Cardiac fibroblast (primary cell): ENCODE data around the gene LCAT.

Source experiments
- DNase-seq, 2 donors: peaks; one replicate each; pipeline versions ENCODE4 v3.0.0 to v3.0.0-alpha.2; 2010; ENCODE audit warnings: low read depth in 2 of 2
- H3K4me3 ChIP-seq, 2 donors: replicated peaks in 1 of 2; 1 replicate in 1 of 2; 2 replicates in 1 of 2; pipeline ENCODE4 v1.5.1; 2011; ENCODE audit warnings: low read depth in 2 of 2, low read length in 2 of 2, mild to moderate bottlenecking in 2 of 2, moderate library complexity in 1 of 2
- TF ChIP-seq, protein P1 (sequence below): IDR thresholded peaks from one replicate; pipeline ENCODE4 v1.5.1; 2011; ENCODE audit warnings: low read depth, mild to moderate bottlenecking, low read length, inconsistent platforms

Gene LCAT

DNA sequence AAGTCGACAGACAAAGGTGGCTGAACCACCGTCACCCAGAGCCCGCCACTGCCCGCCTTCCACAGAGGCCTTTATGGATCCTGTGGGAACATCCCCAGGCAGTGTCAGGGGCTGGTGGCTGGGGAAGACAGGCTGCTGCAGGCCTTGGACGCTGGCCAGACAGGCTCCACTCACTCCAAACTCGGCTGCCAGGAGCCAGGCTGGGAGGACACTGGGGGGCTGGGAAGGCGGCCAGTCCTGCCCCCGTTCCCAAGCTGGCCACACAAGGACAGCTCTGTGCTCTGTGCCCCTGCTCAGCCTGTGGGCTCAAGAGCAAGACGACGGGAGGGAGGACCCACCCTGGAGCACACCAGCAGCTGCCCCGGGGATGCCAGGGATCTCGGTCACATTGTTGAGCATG, 7.6 kb upstream of the LCAT start:
- H3K4me3 ChIP-seq = no peak overlapping the region
- no peak for DNase-seq
- TF ChIP-seq, protein P1, sequence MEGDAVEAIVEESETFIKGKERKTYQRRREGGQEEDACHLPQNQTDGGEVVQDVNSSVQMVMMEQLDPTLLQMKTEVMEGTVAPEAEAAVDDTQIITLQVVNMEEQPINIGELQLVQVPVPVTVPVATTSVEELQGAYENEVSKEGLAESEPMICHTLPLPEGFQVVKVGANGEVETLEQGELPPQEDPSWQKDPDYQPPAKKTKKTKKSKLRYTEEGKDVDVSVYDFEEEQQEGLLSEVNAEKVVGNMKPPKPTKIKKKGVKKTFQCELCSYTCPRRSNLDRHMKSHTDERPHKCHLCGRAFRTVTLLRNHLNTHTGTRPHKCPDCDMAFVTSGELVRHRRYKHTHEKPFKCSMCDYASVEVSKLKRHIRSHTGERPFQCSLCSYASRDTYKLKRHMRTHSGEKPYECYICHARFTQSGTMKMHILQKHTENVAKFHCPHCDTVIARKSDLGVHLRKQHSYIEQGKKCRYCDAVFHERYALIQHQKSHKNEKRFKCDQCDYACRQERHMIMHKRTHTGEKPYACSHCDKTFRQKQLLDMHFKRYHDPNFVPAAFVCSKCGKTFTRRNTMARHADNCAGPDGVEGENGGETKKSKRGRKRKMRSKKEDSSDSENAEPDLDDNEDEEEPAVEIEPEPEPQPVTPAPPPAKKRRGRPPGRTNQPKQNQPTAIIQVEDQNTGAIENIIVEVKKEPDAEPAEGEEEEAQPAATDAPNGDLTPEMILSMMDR = no peak

DNA sequence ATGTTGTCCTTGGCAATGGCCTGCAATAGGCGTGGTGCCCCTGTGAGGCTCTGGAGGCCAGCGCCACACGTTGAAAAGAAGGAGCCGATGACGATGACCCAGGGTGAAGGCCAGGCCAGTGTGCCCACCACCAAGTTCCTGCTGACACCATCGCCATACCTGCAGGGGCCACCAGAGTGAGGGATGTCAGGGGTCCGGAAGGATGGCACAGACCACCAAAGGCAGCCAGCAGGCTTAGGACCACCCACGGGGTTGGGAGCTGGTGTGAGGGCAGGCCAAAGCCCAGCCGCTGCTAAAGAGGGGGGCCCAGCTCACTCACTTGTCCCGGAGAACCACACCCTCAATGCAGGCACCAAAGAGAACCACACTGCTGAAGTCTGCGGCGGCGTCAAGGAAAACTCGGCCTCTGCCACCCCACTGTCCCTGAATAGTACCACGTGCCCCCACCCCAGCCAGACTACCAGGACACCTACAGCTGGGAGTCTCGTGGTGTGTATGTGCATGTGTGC, 6.5 kb upstream of the LCAT start:
- no peak for DNase-seq
- no peak overlapping the region for H3K4me3 ChIP-seq
- TF ChIP-seq, protein P1 = no peak

DNA sequence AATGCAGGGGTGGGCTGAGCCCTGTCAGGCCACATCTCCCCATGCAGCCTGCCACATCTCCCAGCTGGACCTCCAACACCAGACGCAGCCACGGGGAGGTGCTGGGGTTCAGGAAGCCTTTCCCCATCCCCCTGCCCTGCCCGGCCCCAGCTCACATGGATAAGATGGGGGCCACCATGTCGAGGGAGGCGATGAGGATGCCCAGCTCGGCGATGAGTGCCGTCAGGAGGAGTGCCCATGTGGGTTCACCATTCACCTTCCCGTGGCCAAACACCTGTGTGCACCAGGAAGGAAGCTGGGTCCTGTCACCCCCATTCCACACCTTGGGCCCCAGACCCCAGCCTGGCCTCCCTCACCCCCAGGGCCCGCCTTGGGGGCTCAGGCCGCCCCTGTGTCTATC, 5.7 kb upstream of the LCAT start:
- TF ChIP-seq, protein P1 = no peak
- H3K4me3 ChIP-seq = no peak overlapping the region
- no peak for DNase-seq

DNA sequence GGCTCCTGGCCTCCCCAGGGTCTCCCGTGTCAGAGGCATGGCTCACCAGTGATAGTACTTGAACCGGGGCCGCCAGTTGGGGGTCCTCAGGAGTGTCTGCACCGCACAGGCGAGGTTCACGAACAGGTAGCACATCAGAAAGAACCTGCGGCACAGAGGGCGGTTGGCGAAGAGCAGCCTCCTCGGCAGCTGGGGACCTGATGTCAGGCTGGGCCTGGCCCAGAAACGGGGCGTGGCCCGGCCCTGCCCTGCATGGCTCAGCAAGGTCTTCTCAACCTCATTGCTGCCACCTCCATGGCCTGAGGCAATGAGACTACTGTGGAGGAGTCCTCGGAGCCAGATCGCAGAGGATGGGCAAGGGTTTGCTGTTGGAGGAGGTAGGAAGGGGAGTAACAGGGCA, 4.1 kb upstream of the LCAT start:
- TF ChIP-seq, protein P1 = no peak
- DNase-seq = no peak
- no peak overlapping the region for H3K4me3 ChIP-seq

DNA sequence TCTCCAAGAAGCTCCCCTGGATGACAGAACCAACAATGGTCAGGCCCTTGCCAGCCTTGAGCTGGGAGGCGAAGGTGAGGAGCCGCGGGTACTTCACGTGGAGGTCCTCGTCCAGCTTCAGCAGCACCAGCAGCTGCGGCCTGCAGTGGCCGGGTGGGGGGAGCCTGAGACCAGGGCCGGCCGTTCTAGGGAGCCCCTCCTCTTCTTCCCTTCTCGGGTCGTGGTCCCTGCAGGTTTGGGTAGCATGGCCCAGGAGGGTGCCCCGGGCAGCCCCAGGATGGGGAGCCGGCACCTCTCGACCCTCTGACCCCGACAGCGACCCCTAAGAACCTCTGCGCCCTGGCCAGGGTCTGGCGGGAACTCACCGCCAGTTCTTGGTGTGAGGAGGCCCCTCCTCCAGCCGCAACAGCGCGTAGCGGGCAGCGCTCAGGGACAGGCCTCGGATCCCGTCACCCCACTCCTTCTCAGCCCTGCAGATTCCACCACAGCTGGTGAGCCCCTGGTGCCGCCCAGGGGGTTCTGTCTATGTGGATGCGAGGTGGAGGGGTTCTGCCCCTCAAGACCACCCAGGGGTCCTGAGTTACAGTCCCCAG, 3.1 kb upstream of the LCAT start:
- TF ChIP-seq, protein P1 = no peak
- H3K4me3 ChIP-seq = no peak overlapping the region
- no peak for DNase-seq

DNA sequence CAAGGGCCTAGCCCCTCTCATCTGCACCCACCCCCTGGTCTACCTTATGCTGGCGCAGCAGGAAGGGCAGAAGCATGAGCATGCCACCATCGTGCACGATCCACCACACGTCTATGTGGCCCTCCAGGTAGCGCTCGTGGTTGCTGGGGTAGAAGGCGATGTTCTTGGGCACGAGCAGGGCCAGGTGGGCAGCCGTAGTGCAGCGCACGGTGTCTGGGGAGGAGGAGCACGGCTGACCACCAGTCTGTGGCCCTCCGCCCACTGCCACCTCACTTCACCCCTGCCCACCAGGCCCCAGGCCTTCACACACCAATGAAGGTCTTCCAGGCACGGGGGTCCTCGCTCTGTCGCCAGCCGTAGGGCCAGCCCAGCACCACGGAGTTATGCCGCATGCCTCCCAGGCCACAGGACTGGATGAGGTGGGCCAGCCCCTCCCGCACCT, 2.2 kb upstream of the LCAT start:
- TF ChIP-seq, protein P1 = no peak
- no peak for DNase-seq
- no peak overlapping the region for H3K4me3 ChIP-seq
